Measurements from ENCODE around the gene ZNF552. TPM values are rescaled to one million over a fixed set of nuclear protein-coding genes. Genes with fewer than 3 reads are reported as not detected.
"Not testable (repeated sequence)": the region's sequence is repeated elsewhere in the genome, so short reads cannot be mapped to it uniquely, and the experiment has no call there.

Gene ZNF552
- total RNA-seq, 1 donor from 2014 or later: 17.7 TPM

DNA sequence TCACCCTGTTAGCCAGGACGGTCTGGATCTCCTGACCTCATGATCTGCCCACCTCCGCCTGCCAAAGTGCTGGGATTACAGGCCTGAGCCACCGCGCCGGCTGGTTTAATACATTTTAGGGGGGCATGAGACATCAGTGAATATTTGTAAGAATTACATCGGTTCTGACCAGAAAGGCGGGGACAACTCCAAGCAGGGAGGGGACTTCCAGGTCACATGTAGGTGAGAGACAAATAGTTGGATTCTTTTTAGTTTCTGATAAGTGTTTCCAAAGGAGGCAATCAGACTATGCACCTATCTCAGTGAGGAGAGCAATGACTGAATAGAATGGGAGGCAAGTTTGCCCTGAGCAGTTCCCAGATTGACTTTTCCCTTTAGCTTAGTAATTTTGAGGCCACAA lies 3.7 kb upstream of the ZNF552 start:
- DNase-seq (ENCODE audit: low read depth): no peak

DNA sequence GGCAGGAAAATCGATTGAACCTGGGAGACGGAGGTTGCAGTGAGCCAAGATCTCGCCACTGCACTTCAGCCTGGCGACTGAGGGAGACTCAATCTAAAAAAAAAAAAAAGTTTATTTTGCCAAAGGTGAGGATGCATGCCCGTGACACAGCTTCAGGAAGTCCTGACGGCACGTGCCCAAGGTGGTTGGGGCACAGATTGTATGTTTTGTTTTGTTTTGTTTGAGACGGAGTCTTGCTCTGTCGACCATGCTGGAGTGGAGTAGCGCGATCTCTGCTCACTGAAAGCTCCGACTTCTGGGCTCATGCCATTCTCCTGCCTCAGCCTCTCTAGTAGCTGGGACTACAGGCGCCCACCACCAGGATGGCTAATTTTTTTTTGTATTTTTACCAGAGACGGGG lies 3.3 kb upstream of the ZNF552 start:
- DNase-seq (ENCODE audit: low read depth): no peak

DNA sequence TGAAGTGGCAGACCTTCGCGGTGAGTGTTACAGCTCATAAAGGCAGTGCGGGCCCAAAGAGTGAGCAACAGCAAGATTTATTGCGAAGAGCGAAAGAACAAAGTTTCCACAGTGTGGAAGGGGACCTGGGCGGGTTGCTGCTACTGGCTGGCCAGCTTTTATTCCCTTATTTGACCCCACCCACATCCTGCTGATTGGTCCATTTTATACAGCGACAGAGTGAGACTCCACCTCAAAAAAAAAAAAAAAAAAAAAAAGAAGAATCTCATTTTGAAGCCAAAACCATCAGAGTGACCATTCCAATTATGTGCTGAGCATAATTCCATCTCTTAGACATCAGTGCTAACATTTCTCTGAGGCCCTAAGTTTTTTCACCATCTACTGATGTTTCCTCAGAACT lies 1.9 kb upstream of the ZNF552 start:
- DNase-seq (ENCODE audit: low read depth): no peak

DNA sequence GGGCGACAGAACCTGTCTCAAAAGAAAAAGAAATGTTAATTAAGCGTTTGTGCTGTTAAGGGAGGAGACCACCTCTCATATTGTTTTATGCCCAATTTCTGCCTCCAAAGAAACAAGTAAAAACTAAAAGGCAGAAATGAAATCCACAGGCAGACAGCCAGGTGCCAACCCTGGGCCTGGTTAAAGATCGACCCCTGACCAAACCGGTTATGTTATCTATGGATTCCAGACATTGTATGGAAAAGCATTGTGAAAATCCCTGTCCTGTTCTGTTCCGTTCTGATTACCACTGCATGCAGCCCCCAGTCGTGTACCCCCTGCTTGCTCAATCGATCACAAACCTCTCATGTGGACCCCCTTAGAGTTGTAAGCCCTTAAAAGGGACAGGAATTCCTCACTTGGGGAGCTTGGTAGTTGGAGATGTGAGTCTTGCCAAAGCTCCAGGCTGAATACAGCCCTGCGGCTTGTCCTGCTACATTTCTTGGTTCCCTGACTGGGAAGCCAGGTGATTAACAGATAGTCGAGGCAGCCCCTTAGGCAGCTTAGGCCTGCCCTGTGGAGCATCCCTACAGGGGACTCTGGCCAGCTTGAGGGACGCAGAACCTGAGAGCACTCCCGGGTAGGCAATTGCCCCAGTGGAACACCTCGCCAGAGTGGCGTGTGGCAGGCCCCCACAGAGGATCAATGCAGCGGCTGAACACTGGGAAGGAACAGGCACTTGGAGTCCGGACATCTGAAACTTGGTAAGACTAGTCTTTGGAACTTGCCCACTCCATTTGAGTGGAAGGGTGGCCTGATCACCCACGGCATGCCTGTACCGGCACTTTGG lies 748 bp upstream of the ZNF552 start:
- no peak for DNase-seq (ENCODE audit: low read depth)

DNA sequence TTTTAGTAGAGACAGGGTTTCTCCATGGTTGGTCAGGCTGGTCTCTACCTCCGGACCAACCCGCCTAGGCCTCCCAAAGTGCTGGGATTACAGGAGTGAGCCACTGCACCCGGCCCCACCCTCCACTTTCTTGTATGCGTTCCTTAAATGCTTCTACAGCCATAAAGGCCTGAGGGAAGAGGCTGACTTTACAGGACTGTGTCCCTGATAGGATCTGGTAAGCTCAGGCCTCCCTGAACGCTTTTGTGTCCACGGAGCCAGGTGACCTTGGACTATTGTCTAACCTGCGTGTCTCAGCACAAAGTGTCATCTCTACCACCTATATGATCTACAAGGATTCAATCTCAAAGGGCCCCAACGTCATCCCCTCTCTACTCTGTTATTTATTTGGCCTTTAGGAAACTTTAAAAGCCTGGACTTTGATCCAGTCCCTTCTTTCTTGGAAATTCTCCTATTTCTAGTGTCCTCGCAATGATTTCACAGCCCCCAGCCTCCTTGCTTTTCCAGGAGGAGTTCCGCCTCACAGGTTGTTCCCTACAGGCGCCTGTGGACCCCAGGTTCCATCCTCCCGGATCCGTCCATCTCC lies 701 bp downstream of the ZNF552 start:
- DNase-seq (ENCODE audit: low read depth): peak; percentile 37

DNA sequence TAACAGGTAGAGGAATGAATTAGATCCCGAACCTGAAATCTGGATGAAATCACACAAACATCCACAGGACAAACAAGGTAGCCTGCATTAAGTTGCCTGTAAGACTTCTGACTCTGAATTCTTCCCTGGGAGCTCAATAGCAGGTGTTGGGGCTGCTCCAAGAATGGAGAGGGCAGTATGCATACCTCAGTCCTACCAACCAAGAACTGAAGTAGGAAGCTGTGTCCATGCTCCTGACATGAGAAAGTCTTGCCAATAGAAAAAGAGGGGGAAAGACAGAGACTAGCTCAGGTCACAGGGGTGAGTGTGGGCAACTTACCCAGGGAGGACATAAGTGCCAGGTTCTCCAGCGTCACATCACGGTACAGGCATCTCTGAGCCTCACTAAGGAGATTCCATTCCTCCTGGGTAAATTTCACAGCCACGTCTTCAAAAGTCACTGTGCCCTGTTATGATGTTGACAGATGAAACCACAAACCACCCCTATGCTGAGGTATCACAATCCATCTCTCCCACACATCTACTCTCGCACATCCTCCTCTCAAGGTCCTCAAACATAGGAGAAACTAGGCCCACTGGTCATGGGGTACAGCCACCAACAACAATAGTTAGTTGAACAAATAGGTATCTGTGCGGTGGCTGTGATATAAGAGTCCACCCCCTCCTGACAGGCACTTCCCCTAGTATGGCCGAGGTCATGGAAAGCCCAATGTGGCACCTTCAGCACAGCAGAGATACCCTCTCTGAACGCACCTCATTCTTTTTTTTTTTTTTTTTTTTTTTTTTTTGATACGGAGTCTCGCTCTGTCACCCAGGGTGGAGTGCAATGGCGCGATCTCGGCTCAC lies 1.5 kb downstream of the ZNF552 start:
- not testable (repeated sequence) for DNase-seq (ENCODE audit: low read depth)

DNA sequence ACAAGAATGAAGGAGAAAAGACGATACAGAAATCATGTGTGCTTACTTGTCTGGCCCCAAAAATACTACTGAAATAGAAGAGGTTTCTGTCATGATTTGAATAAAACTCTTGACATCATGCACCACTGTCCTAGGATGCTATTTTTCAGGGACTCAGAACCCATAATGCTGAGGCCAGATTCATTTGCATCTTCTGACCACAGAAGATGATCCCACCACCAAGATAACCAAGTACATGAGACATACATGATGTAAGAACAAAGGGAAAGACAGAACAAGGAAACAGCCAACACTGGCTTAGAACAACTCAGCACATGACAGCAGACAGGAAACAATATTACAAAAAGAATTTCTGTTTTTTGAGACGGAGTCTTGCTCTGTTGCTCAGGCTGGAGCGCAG lies 2.5 kb downstream of the ZNF552 start:
- DNase-seq (ENCODE audit: low read depth): no peak

DNA sequence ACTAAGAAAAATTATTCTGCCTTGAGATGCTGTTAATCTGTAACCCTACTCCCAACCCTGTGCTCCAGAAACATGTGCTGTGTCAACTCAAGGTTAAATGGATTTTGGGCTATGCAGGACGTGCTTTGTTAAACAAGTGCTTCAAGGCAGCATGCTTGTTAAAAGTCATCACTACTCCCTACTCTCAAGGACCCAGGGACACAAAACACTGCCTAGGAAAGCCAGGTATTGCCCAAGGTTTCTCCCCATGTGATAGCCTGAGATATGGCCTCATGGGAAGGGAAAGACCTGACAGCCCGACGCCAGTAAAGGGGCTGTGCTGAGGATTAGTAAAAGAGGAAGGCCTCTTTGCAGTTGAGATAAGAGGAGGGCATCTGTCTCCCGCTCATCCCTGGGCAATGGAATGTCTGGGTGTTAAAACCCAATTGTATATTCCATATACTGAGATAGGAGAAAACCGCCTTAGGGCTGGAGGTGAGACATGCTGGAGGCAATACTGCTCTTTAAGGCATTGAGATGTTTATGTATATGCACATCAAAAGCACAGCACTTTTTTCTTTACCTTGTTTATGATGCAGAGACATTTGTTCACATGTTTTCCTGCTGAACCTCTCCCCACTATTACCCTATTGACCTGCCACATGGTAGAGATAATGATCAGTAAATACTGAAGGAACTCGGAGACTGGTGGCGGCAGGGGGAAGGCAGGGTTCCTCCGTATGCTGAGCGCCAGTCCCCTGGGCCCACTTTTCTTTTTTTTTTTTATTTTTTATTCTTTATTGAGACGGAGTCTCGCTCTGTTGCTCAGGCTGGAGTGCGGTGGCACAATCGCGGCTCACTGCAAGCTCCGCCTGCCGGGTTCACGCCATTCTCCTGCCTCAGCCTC lies 4.1 kb downstream of the ZNF552 start:
- not testable (repeated sequence) for DNase-seq (ENCODE audit: low read depth)

DNA sequence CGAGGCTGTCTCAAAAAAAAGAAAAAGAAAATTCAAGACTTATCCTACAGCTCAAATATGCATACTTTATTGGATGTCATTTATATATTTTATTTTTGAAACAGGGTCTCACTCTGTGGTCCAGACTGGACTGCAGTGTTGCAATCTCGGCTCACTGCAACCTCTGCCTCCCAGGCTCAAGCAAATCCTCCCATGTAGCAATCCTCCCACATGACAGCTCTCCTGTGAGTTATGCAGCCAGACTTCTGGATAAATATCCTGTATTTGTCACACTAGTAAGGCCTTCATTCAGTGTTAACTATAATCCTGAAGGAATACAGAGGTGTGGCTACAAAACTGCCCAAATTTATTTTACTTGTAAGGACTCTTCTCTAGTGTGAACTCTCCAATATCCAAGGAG lies 7.2 kb downstream of the ZNF552 start:
- no peak for DNase-seq (ENCODE audit: low read depth)

DNA sequence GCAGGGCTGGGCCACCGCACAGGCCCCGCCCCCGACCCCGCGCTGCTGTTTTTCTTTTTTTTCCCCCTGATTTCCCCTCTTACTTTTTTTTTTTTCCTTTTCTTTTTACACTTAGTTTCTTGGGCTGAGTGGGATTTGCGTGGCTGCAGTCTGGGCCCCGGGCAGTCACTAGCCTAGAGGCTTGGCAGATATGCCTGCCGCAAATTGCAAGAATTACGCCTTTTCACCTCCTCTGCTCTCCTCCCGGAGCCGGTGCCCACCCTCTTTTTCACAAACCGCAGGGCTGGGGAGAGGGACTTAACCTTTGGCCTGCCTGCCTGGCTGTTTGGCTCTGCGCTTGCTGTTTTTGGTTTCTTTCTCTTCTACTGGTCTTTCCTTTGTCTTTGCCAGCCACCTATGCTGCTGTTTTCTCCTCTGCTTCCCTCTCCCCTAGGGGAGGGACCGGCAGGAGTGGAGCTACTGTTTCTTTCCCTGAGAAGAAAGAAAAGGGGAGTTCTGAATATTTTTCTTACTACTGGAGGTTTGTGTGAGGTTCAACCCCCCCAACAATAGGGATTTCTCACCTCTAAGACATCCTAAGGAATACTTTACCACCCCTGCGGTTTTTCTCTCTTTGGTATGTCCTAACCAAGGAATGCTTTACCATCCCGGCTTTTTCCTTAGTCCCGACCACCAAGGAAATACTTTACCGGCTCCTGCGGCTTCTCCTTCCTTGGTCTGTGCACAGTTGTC lies 11.0 kb downstream of the ZNF552 start:
- peak; percentile 87 for DNase-seq (ENCODE audit: low read depth)

DNA sequence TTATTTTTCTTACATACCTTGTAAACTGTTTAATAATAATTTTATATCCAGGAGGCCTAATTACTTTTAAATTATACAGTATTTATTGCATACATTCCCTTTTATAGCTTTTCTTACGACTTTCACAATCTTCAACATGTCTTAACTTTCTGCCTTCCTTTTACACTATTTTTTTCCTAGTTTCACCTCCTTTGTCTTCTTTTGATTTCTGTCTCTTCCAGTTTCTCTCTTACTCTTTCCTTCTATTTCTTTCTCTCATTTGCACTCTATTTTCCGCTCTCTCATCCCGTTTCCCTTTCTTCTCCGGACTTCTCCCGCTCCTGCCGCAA lies 11.5 kb downstream of the ZNF552 start:
- no peak for DNase-seq (ENCODE audit: low read depth)

DNA sequence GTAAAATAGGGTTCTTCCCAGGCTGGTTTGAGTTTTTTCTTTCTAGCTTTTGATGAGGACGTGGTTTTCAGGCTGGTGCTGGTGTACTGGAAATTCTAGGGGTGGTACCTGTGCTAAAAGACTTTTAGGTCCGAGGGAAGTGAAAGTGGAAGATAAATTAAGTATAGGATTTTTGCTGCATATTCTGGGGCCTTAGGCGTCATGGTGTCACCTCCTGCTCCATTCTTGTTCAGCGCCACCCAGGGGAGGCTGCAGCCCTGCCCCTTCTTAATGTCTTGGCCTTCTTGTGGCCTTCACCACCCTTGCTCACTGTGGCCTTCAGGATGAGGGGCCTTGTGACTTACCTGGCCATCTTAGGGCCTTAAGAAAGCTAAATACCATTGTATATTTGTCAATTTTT lies 12.4 kb downstream of the ZNF552 start:
- DNase-seq (ENCODE audit: low read depth): no peak

DNA sequence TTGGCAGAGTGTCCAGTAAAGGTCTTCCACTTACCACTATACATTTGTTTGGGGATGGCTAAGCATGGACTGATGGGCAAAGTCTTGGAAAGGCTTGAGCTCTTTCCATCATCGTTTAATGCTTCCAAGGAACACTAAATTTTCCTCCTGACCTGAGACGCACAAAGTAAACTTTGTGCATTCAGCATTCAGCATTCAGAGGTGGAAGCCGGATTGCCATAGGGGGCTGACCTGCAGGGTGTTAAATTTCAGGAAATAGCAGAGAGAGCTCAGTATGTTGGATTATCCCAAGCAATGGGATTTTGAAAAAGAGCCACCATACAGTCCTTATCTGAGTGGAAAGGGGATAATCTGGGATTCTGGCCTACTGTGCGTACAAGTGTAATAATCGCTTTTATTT lies 14.0 kb downstream of the ZNF552 start:
- no peak for DNase-seq (ENCODE audit: low read depth)

DNA sequence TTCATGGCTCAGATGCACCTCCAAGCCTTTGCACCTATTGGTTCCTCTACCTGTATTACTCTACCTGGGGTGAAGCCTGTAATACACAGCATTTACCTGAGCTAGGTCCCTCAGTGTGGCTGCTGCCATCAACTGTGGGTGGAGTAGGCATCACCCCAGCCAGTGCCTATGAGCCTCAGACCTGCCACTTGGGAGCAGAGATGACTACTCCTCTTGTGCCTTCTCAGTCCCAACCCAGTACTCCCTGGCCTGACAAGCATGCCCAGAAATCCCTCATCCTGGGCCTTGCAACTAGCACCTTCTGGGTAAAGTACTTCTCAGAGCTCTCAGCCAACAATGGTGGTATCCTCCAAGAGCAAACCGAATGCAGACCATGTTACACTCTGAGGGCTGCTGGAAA lies 18.1 kb downstream of the ZNF552 start:
- not testable (repeated sequence) for DNase-seq (ENCODE audit: low read depth)

DNA sequence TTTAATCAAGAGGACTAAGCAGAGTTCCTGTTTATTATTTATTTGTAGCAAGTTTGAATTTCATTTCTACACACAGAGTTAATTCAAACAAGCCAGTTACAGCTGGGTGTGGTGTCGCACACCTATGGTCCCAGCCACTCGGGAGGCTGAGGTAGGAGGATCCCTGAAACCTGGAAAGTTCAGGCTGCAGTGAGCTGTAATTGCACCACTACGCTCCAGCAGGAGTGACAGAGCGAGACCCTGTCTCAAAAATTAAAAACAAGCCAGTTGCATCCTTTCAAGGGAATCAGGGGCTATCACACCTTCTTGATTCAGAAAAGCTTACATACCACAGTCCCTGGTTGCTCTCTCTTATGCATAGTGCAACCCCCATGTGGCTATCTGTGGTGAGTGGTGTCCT lies 25.4 kb downstream of the ZNF552 start:
- no peak for DNase-seq (ENCODE audit: low read depth)

DNA sequence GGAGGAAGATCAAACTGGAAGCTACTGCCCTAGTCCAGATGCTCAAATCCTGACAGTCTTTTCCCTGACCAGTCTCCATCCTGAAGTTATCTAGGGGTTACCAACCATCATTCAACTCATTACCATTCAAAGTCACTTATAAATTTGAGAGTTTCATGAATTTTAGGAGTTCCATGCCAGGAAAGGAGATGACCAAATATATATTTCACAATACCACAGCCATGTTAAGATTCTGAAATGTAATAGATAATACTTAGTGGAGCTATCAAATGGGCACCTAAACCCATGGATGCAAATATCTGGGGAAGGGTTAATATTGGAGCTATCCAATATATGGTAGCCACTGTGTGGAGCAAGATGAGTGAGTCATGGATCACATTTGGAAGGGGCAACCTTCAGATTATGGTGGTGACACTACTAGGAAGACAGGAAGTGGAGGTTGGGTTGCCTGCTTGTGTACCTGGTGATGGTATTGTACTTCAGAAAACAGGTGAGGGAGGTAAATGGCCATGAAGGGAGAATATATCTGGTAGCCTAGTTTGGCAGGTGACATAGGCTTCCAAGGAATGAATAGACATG lies 26.5 kb downstream of the ZNF552 start:
- no peak for DNase-seq (ENCODE audit: low read depth)

DNA sequence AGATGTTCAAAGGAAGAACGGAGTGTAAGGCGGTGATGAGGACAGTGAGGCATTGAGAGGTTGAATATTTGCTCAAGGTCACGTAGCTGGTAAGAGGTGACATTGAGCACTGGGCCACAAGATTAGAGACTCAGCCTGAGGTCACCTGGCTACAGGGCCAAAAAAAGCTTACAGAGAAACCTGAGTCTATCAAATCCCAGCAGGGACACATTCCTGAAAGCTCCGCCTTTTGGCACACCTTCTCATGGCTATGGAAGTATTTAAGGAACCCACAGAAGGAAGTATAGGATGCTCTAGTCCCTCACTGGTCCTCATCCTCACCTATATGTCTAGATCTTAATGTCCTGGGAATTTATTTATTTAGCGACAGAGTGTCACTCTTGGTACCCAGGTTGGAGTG lies 27.8 kb downstream of the ZNF552 start:
- DNase-seq (ENCODE audit: low read depth): no peak

DNA sequence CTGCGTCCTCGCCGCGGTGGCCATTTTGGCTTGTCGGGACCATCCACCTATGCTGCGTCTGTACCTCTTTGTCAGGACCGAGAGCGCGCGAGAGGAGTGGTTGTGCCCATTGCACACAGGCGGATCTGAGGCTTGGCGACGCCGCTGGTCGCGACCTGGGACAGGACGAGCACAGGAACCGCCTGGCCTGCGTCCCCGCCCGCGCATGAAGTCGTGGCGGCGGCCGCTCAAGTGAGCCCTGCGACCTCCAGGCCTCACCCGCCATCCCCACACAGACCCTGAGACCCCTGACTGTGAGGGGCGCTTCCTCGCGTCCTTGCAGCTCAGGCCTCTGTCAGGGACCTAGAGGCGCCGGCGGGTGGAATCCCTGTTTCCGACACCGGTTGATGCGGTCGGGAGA lies 28.4 kb downstream of the ZNF552 start:
- DNase-seq (ENCODE audit: low read depth): no peak

DNA sequence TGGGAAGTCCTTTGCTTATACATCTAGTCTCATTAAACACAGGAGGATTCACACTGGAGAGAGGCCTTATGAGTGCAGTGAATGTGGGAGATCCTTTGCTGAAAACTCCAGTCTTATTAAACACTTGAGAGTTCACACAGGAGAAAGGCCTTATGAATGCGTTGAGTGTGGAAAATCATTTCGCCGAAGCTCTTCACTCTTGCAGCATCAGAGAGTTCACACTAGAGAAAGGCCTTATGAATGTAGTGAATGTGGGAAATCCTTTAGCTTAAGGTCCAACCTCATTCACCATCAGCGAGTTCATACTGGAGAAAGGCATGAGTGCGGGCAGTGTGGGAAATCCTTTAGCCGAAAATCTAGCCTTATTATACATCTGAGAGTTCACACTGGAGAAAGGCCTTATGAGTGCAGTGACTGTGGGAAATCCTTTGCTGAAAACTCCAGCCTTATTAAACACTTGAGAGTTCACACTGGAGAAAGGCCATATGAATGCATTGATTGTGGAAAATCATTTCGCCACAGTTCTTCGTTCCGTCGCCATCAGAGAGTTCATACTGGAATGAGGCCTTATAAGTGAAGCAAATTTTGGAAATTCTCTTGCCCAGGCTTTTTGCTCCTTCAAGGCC lies 35.4 kb downstream of the ZNF552 start:
- no peak for DNase-seq (ENCODE audit: low read depth)

DNA sequence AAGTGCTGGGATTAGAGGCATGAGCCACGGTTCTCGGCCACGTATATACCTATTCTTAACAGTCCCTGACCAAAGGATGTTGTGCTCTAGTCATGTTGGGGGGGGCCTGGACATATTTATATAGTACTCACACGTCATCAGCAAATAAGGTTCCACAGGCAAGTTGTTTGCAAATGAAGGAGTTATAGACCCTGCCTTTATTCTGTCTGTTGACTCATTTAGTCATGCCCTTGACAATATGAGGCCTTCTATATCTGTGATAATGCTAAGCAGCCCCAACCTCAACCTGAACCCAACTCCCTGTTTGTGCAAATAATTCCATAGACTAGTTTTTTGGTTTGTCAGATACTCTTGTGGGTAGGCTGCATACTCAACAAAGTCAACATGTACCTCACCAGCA lies 36.4 kb downstream of the ZNF552 start:
- no peak for DNase-seq (ENCODE audit: low read depth)

All from renal cortical epithelial cell (primary cell).